Measurements from ENCODE around the gene F11.

DNA sequence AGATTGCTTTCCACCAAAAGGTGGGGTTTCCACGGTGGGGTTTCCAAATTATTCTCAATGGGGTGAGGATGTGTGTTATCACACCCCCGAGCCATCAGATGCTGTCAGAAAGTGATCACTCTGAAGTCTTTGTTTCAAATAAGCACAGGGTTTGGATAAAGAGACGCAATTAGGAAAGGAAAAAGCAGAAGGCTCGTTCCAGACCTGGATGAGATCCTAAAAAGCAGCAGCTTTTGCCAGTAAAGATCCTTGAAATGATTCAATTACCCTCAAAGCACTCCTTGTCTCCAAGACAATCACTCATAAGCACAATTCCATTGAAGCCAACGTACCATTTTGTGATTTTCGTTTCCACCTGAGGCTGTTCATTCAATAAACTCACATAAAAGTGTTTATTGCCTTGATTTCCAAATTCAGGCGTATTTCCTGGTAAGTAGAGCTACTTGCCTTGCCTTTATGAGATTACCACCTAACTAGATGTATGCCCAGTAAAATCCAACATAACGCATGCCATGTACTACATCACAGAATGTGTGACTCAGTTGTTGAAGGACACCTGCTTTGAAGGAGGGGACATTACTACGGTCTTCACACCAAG is 5.2 kb downstream of the F11 start:
- TF ChIP-seq, protein P1, sequence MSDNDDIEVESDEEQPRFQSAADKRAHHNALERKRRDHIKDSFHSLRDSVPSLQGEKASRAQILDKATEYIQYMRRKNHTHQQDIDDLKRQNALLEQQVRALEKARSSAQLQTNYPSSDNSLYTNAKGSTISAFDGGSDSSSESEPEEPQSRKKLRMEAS (IDR thresholded peaks at IDR 0.05): no peak
- no peak for TF ChIP-seq EP300 (IDR thresholded peaks at IDR 0.05; ENCODE audit: borderline replicate concordance)
- TF ChIP-seq REST (IDR thresholded peaks at IDR 0.05; ENCODE audit: low read depth): no peak
- no peak for TF ChIP-seq YY1 (IDR thresholded peaks at IDR 0.05; ENCODE audit: low read depth)
- TF ChIP-seq, protein P2, sequence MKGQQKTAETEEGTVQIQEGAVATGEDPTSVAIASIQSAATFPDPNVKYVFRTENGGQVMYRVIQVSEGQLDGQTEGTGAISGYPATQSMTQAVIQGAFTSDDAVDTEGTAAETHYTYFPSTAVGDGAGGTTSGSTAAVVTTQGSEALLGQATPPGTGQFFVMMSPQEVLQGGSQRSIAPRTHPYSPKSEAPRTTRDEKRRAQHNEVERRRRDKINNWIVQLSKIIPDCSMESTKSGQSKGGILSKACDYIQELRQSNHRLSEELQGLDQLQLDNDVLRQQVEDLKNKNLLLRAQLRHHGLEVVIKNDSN (IDR thresholded peaks at IDR 0.05): no peak
- TF ChIP-seq TEAD4 (IDR thresholded peaks at IDR 0.05): no peak
- TF ChIP-seq RAD21 (IDR thresholded peaks at IDR 0.05; ENCODE audit: low read depth): no peak

Data from Ishikawa (cell line).